Body of pancreas (tissue), 4 donors: ENCODE measurements around the gene OXCT1.

Experiments used
- POLR2A ChIP-seq, 3 donors: fragments of 450-650 bp; IDR thresholded peaks; one replicate each; pipeline ENCODE4 v1.6.1; 2016; ENCODE audit warnings: antibody characterized with exemption in 3 of 3, mild to moderate bottlenecking in 2 of 3
- TF ChIP-seq, protein P1 (sequence below), 7 experiments: fragments of 450-650 bp in 4 of 7; fragments of 200-600 bp in 3 of 7; sonication (generic) in 3 of 7; IDR thresholded peaks; one replicate each; pipeline ENCODE4 v1.5.1; 2016 to 2019; ENCODE audit warnings: antibody characterized with exemption in 7 of 7

DNA sequence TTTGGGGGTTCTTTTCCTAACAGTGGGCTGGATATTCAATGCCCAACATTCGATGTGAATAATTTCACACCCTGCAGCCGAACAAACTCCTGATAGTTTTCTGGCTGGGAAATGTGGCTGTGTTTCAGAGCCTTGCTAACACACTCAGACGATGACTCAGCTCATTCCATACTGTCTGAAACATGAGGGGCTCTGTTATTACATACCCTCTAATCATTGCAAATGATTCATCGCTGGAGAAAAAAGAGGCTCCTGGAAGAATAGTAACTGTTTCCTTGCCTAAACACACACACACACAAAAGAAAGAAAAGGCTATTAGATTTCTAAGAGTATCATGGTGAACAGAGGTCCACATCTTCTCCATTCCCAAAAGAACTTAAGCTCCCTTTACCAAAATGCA lies 75.8 kb downstream of the OXCT1 start:
- TF ChIP-seq, protein P1, sequence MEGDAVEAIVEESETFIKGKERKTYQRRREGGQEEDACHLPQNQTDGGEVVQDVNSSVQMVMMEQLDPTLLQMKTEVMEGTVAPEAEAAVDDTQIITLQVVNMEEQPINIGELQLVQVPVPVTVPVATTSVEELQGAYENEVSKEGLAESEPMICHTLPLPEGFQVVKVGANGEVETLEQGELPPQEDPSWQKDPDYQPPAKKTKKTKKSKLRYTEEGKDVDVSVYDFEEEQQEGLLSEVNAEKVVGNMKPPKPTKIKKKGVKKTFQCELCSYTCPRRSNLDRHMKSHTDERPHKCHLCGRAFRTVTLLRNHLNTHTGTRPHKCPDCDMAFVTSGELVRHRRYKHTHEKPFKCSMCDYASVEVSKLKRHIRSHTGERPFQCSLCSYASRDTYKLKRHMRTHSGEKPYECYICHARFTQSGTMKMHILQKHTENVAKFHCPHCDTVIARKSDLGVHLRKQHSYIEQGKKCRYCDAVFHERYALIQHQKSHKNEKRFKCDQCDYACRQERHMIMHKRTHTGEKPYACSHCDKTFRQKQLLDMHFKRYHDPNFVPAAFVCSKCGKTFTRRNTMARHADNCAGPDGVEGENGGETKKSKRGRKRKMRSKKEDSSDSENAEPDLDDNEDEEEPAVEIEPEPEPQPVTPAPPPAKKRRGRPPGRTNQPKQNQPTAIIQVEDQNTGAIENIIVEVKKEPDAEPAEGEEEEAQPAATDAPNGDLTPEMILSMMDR (IDR thresholded peaks at IDR 0.05): no peak
- TF ChIP-seq POLR2A (IDR thresholded peaks at IDR 0.05): no peak
